IPS-15b (cell line): ENCODE data around the gene SLN.

Experiments used
- H3K27me3 ChIP-seq: one replicate; pipeline ENCODE4 v1.6.1; 2013; ENCODE audit warnings: low read length; ENCODE audit not compliant: control insufficient read depth, insufficient read depth
- H3K36me3 ChIP-seq: one replicate; pipeline ENCODE4 v1.6.1; 2013; ENCODE audit warnings: low read length; ENCODE audit not compliant: control insufficient read depth, insufficient read depth
- H3K4me1 ChIP-seq: one replicate; pipeline ENCODE4 v1.6.1; 2013; ENCODE audit warnings: mild to moderate bottlenecking, low read length; ENCODE audit not compliant: control insufficient read depth, insufficient read depth
- H3K4me3 ChIP-seq: one replicate; pipeline ENCODE4 v1.5.1; 2013; ENCODE audit warnings: low read depth, low read length
- H3K9ac ChIP-seq: one replicate; pipeline ENCODE4 v1.6.1; 2013; ENCODE audit warnings: low read depth, mild to moderate bottlenecking, low read length
- H3K9me3 ChIP-seq: one replicate; pipeline ENCODE4 v1.6.1; 2013; ENCODE audit warnings: mild to moderate bottlenecking, low read length; ENCODE audit not compliant: control insufficient read depth, insufficient read depth

SLN gene

GRCh38 chr11:107679255-107680024, 32.4 kb downstream of the SLN start:
- H3K9me3 ChIP-seq = no peaks in the 10 kb centered on the region
- no peak overlapping the region for H3K9ac ChIP-seq
- H3K4me3 ChIP-seq = no peak overlapping the region
- no peaks in the 10 kb centered on the region for H3K27me3 ChIP-seq
- no peaks in the 10 kb centered on the region for H3K4me1 ChIP-seq
- H3K36me3 ChIP-seq = no peaks in the 10 kb centered on the region

GRCh38 chr11:107678632-107678971, 33.3 kb downstream of the SLN start:
- H3K4me1 ChIP-seq = no peaks in the 10 kb centered on the region
- H3K36me3 ChIP-seq = no peaks in the 10 kb centered on the region
- H3K9ac ChIP-seq = no peak overlapping the region
- no peak overlapping the region for H3K4me3 ChIP-seq
- H3K9me3 ChIP-seq = no peaks in the 10 kb centered on the region
- H3K27me3 ChIP-seq = no peaks in the 10 kb centered on the region

- H3K4me1 ChIP-seq = no peaks in the 10 kb centered on the region
- H3K36me3 ChIP-seq = no peaks in the 10 kb centered on the region
- no peaks in the 10 kb centered on the region for H3K27me3 ChIP-seq
- H3K9me3 ChIP-seq = no peaks in the 10 kb centered on the region
- H3K9ac ChIP-seq = no peak overlapping the region
- H3K4me3 ChIP-seq = no peak overlapping the region
These were observed 33.8 kb downstream of the SLN start for GRCh38 chr11:107677924-107678631.

GRCh38 chr11:107676336-107677057, 35.4 kb downstream of the SLN start:
- Histone ChIP-seq H3K9ac (no peak overlapping the region), H3K27me3 (no peaks in the 10 kb centered on the region), H3K36me3 (no peaks in the 10 kb centered on the region), H3K4me1 (no peaks in the 10 kb centered on the region), H3K9me3 (no peaks in the 10 kb centered on the region), H3K4me3 (no peak overlapping the region)

- Histone ChIP-seq H3K9me3 (no peaks in the 10 kb centered on the region), H3K27me3 (no peaks in the 10 kb centered on the region), H3K9ac (no peak overlapping the region)
These were observed 36.0 kb downstream of the SLN start for GRCh38 chr11:107675902-107676301.

GRCh38 chr11:107669893-107670601, 41.8 kb downstream of the SLN start:
- no peaks in the 10 kb centered on the region for H3K9me3 ChIP-seq
- peaks cover 8% of the 10 kb centered on the region for H3K4me1 ChIP-seq
- no peak overlapping the region for H3K4me3 ChIP-seq
- H3K36me3 ChIP-seq = no peaks in the 10 kb centered on the region
- no peak overlapping the region for H3K9ac ChIP-seq
- no peaks in the 10 kb centered on the region for H3K27me3 ChIP-seq

More at GRCh38 chr11:107675902-107676301, 36.0 kb downstream of the SLN start:
- Histone ChIP-seq H3K4me3 (no peak overlapping the region), H3K4me1 (no peaks in the 10 kb centered on the region), H3K36me3 (no peaks in the 10 kb centered on the region)

- Histone ChIP-seq H3K36me3 (no peaks in the 10 kb centered on the region), H3K4me1 (peaks cover 8% of the 10 kb centered on the region), H3K4me3 (no peak overlapping the region), H3K9me3 (no peaks in the 10 kb centered on the region), H3K27me3 (no peaks in the 10 kb centered on the region), H3K9ac (no peak overlapping the region)
These were observed 42.6 kb downstream of the SLN start for GRCh38 chr11:107669191-107669740.

GRCh38 chr11:107666911-107667613, 44.8 kb downstream of the SLN start:
- H3K4me3 ChIP-seq = no peak overlapping the region
- no peaks in the 10 kb centered on the region for H3K27me3 ChIP-seq
- no peaks in the 10 kb centered on the region for H3K36me3 ChIP-seq
- peaks cover 8% of the 10 kb centered on the region for H3K4me1 ChIP-seq
- H3K9ac ChIP-seq = no peak overlapping the region
- H3K9me3 ChIP-seq = no peaks in the 10 kb centered on the region

GRCh38 chr11:107665018-107665417, 46.8 kb downstream of the SLN start:
- Histone ChIP-seq H3K36me3 (no peaks in the 10 kb centered on the region), H3K27me3 (no peaks in the 10 kb centered on the region), H3K4me1 (peaks cover 4% of the 10 kb centered on the region), H3K9ac (no peak overlapping the region), H3K4me3 (no peak overlapping the region), H3K9me3 (no peaks in the 10 kb centered on the region)

GRCh38 chr11:107661656-107662055, 50.2 kb downstream of the SLN start:
- no peaks in the 10 kb centered on the region for H3K27me3 ChIP-seq

GRCh38 chr11:107660066-107660465, 51.8 kb downstream of the SLN start:
- H3K36me3 ChIP-seq = no peaks in the 10 kb centered on the region
- no peaks in the 10 kb centered on the region for H3K4me1 ChIP-seq
- H3K9ac ChIP-seq = no peak overlapping the region
- no peaks in the 10 kb centered on the region for H3K27me3 ChIP-seq
- H3K9me3 ChIP-seq = no peaks in the 10 kb centered on the region
- no peak overlapping the region for H3K4me3 ChIP-seq

More at GRCh38 chr11:107661656-107662055, 50.2 kb downstream of the SLN start:
- no peaks in the 10 kb centered on the region for H3K9me3 ChIP-seq
- no peak overlapping the region for H3K4me3 ChIP-seq
- no peaks in the 10 kb centered on the region for H3K4me1 ChIP-seq
- H3K36me3 ChIP-seq = no peaks in the 10 kb centered on the region
- no peak overlapping the region for H3K9ac ChIP-seq
